ENCODE measurements around the gene LSM5.

GRCh38 chr7:32537760-32538159 lies 47.6 kb upstream of the LSM5 start:
- TF ChIP-seq CTCF (IDR thresholded peaks at IDR 0.05), result no peak
- no peak for TF ChIP-seq POLR2A (IDR thresholded peaks at IDR 0.05; ENCODE audit: low read depth)
- no peak for TF ChIP-seq EP300 (IDR thresholded peaks at IDR 0.05)
- TF ChIP-seq POLR2AphosphoS5 (IDR thresholded peaks at IDR 0.05), result no peak
